HEK293 (cell line): Measurements from ENCODE around the gene ENKD1.

Experiments used
- CTCF ChIA-PET: fragments of 350-600 bp; formaldehyde crosslinking; extraction: SDS; loops from one replicate; lab custom pipeline; 2021; ENCODE audit warnings: antibody characterized with exemption; lab: Yijun Ruan, JAX
- POLR2A ChIA-PET: fragments of 300-600 bp; formaldehyde crosslinking; extraction: SDS; loops from one replicate; lab custom pipeline; 2020; ENCODE audit warnings: antibody characterized with exemption, inconsistent platforms; lab: Yijun Ruan, JAX
- H3K27ac ChIP-seq: fragments of 200-500 bp; sonication (Bioruptor generic); 2 replicates; pipeline ENCODE4 v1.5.1; 2014; ENCODE audit warnings: low read depth, low read length, control low read depth, inconsistent platforms; ENCODE audit errors: extremely low read depth
- H3K36me3 ChIP-seq, 2 experiments: fragments of 200-500 bp in 1 of 2; sonication (Bioruptor generic) in 1 of 2; 1 replicate in 1 of 2; 2 replicates in 1 of 2; pipeline ENCODE4 v1.5.1; 2014 to 2017; ENCODE audit warnings: inconsistent platforms in 2 of 2, low read length in 2 of 2; ENCODE audit not compliant: control insufficient read depth in 2 of 2, insufficient read depth in 1 of 2
- H3K4me1 ChIP-seq: fragments of 200-500 bp; sonication (Bioruptor generic); 2 replicates; pipeline ENCODE4 v1.5.1; 2014; ENCODE audit warnings: mild to moderate bottlenecking, low read length, inconsistent platforms; ENCODE audit not compliant: control insufficient read depth, insufficient read depth
- H3K4me3 ChIP-seq: 2 replicates; pipeline ENCODE4 v1.5.1; 2011; ENCODE audit warnings: low read depth, mild to moderate bottlenecking, control low read depth, low read length, moderate library complexity
- H3K9me3 ChIP-seq: fragments of 200-500 bp; sonication (Bioruptor generic); 2 replicates; pipeline ENCODE4 v1.5.1; 2014; ENCODE audit warnings: low read depth, low read length, inconsistent platforms; ENCODE audit not compliant: control insufficient read depth, insufficient read depth
- BCL11A ChIP-seq: fragments of 450-650 bp; formaldehyde crosslinking; IDR thresholded peaks from 2 replicates; pipeline ENCODE4 v1.5.1; 2016; ENCODE audit warnings: low read depth, missing biosample characterization, missing genetic modification characterization
- KLF7 ChIP-seq: fragments of 450-650 bp; formaldehyde crosslinking; IDR thresholded peaks from 2 replicates; pipeline ENCODE4 v1.5.1; 2016; ENCODE audit warnings: missing biosample characterization, missing genetic modification characterization, borderline replicate concordance
- TCF7L2 ChIP-seq: IDR thresholded peaks from 2 replicates; pipeline ENCODE4 v1.6.1; 2011; ENCODE audit warnings: low read depth, mild to moderate bottlenecking, inconsistent platforms, low read length, moderate library complexity, borderline replicate concordance
- ZNF23 ChIP-seq: fragments of 450-650 bp; formaldehyde crosslinking; IDR thresholded peaks from 2 replicates; pipeline ENCODE4 v1.5.1; 2016; ENCODE audit warnings: missing biosample characterization, missing genetic modification characterization, borderline replicate concordance
- ZNF423 ChIP-seq: fragments of 450-650 bp; formaldehyde crosslinking; IDR thresholded peaks from 2 replicates; pipeline ENCODE4 v1.5.1; 2016; ENCODE audit warnings: missing biosample characterization, missing genetic modification characterization
- ZNF560 ChIP-seq: fragments of 450-650 bp; formaldehyde crosslinking; IDR thresholded peaks from 2 replicates; pipeline ENCODE4 v1.5.1; 2017; ENCODE audit warnings: missing biosample characterization, missing genetic modification characterization, borderline replicate concordance
- ZNF658 ChIP-seq: fragments of 450-650 bp; formaldehyde crosslinking; IDR thresholded peaks from 2 replicates; pipeline ENCODE4; 2016; ENCODE audit warnings: missing biosample characterization, missing genetic modification characterization
- TF ChIP-seq, protein P1 (sequence below): fragments of 450-650 bp; formaldehyde crosslinking; IDR thresholded peaks from 2 replicates; pipeline ENCODE4 v1.5.1; 2016; ENCODE audit warnings: missing biosample characterization, missing genetic modification characterization
- TF ChIP-seq, protein P2 (sequence below): fragments of 450-650 bp; formaldehyde crosslinking; IDR thresholded peaks from 2 replicates; pipeline ENCODE4 v1.5.1; 2017; ENCODE audit warnings: missing biosample characterization, missing genetic modification characterization
- TF ChIP-seq, protein P3 (sequence below): fragments of 450-650 bp; formaldehyde crosslinking; conservative IDR thresholded peaks from 2 replicates; pipeline ENCODE4 v1.5.1; 2016; ENCODE audit warnings: low read depth, missing biosample characterization, missing genetic modification characterization
- TF ChIP-seq, protein P4 (sequence below): fragments of 450-650 bp; formaldehyde crosslinking; IDR thresholded peaks from 2 replicates; pipeline ENCODE4 v1.5.1; 2016; ENCODE audit warnings: missing biosample characterization, missing genetic modification characterization, low read depth
- TF ChIP-seq, protein P5 (sequence below): fragments of 450-650 bp; formaldehyde crosslinking; IDR thresholded peaks from 2 replicates; pipeline ENCODE4 v1.5.1; 2016; ENCODE audit warnings: missing biosample characterization, missing genetic modification characterization, borderline replicate concordance
- TF ChIP-seq, protein P6 (sequence below): fragments of 450-650 bp; formaldehyde crosslinking; conservative IDR thresholded peaks from 2 replicates; pipeline ENCODE4 v1.5.1; 2016; ENCODE audit warnings: low read depth, missing biosample characterization, missing genetic modification characterization
- TF ChIP-seq, protein P7 (sequence below): sonication (generic); formaldehyde crosslinking; IDR thresholded peaks from 2 replicates; pipeline ENCODE4 v1.8.1; 2022; ENCODE audit warnings: mild to moderate bottlenecking, moderate library complexity, missing genetic modification reagents

Gene ENKD1

DNA sequence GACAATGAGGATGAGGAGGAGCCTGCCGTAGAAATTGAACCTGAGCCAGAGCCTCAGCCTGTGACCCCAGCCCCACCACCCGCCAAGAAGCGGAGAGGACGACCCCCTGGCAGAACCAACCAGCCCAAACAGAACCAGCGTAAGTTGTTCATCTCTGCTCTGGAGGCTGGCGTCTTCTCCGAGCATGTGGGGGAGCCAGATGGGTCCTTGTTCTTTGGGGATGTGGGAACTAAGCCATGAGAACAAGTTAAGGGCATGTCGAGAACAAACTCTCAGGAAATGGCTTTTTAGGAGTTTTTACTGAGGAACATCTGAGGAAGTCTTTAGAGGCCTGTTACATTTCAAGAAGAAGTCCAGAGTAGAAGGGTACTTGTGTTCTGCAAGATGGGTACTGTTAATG, 29.8 kb downstream of the ENKD1 start (continued):
- TF ChIP-seq, protein P1, sequence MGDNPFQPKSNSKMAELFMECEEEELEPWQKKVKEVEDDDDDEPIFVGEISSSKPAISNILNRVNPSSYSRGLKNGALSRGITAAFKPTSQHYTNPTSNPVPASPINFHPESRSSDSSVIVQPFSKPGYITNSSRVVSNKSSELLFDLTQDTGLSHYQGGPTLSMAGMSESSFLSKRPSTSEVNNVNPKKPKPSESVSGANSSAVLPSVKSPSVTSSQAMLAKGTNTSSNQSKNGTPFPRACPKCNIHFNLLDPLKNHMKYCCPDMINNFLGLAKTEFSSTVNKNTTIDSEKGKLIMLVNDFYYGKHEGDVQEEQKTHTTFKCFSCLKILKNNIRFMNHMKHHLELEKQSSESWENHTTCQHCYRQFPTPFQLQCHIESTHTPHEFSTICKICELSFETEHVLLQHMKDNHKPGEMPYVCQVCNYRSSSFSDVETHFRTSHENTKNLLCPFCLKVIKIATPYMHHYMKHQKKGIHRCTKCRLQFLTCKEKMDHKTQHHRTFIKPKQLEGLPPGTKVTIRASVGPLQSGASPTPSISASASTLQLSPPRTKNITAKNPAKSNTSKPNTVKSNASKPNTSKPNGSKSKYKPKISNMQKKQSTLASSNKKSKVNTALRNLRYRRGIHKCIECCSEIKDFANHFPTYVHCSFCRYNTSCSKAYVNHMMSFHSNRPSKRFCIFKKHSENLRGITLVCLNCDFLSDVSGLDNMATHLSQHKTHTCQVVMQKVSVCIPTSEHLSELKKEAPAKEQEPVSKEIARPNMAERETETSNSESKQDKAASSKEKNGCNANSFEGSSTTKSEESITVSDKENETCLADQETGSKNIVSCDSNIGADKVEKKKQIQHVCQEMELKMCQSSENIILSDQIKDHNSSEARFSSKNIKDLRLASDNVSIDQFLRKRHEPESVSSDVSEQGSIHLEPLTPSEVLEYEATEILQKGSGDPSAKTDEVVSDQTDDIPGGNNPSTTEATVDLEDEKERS (tag by site-specific recombination) = no peak
- TF ChIP-seq, all 188 proteins: peak for 0

DNA sequence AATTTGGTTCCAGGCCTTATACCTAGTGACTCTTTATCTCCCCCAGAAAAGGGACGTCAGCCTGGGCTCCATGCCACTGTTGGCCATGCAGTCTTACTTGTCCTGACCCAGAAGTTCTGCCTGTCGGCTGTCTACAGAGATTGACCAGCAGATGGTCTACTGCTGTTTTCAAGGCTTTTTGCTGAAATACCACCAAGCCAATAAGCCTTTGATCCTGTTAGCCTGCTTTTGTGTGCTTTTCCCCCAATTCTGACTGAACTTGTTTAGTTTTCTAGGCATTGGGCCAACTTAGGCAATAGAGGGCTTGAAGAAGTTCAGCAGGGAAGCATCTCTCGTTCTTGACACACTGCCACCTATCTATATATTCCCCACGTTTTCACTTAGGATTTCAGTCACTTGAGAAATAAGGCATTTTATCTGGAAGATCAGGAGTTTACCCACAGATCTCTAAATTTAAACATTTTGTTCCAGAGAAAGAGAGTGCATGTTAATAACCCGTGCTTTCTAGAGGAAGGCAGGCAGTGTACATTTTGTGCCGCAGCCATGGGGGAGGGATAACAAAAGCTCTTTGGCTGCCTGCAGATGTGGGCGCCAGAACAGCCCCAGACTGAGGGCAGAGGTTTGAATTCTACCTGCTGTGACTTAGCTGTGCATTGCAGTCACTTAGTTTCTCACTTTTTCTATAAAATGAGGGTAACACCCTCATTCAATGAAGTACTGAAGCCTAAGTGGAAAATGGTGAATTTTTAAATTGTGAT, 34.0 kb downstream of the ENKD1 start:
- Histone ChIP-seq H3K9me3 (no peaks in the 10 kb centered on the region), H3K4me1 (no peaks in the 10 kb centered on the region), H3K36me3 (peaks cover 49 to 78% of the 10 kb centered on the region in 2 experiments; a peak in 2 of 3 replicates), H3K27ac (no peak overlapping the region), H3K4me3 (no peak overlapping the region)
- ChIA-PET CTCF (interaction anchor here (0.6 to 1.8 kb wide), 7 partner anchors 9 to 112 kb away, joined by 3 to 5 read pairs (median 4); partner anchors contain the start of gene CARMIL2), POLR2A (no interaction called here)
- TF ChIP-seq ZNF658 (tag by site-specific recombination) (no peak), TCF7L2 (no peak), BCL11A (tag by site-specific recombination) (no peak), ZNF23 (tag by site-specific recombination) (no peak), ZNF560 (tag by site-specific recombination) (no peak), KLF7 (tag by site-specific recombination) (no peak), ZNF423 (no peak)
- TF ChIP-seq, protein P2, sequence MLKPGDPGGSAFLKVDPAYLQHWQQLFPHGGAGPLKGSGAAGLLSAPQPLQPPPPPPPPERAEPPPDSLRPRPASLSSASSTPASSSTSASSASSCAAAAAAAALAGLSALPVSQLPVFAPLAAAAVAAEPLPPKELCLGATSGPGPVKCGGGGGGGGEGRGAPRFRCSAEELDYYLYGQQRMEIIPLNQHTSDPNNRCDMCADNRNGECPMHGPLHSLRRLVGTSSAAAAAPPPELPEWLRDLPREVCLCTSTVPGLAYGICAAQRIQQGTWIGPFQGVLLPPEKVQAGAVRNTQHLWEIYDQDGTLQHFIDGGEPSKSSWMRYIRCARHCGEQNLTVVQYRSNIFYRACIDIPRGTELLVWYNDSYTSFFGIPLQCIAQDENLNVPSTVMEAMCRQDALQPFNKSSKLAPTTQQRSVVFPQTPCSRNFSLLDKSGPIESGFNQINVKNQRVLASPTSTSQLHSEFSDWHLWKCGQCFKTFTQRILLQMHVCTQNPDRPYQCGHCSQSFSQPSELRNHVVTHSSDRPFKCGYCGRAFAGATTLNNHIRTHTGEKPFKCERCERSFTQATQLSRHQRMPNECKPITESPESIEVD = no peak
- TF ChIP-seq, protein P3, sequence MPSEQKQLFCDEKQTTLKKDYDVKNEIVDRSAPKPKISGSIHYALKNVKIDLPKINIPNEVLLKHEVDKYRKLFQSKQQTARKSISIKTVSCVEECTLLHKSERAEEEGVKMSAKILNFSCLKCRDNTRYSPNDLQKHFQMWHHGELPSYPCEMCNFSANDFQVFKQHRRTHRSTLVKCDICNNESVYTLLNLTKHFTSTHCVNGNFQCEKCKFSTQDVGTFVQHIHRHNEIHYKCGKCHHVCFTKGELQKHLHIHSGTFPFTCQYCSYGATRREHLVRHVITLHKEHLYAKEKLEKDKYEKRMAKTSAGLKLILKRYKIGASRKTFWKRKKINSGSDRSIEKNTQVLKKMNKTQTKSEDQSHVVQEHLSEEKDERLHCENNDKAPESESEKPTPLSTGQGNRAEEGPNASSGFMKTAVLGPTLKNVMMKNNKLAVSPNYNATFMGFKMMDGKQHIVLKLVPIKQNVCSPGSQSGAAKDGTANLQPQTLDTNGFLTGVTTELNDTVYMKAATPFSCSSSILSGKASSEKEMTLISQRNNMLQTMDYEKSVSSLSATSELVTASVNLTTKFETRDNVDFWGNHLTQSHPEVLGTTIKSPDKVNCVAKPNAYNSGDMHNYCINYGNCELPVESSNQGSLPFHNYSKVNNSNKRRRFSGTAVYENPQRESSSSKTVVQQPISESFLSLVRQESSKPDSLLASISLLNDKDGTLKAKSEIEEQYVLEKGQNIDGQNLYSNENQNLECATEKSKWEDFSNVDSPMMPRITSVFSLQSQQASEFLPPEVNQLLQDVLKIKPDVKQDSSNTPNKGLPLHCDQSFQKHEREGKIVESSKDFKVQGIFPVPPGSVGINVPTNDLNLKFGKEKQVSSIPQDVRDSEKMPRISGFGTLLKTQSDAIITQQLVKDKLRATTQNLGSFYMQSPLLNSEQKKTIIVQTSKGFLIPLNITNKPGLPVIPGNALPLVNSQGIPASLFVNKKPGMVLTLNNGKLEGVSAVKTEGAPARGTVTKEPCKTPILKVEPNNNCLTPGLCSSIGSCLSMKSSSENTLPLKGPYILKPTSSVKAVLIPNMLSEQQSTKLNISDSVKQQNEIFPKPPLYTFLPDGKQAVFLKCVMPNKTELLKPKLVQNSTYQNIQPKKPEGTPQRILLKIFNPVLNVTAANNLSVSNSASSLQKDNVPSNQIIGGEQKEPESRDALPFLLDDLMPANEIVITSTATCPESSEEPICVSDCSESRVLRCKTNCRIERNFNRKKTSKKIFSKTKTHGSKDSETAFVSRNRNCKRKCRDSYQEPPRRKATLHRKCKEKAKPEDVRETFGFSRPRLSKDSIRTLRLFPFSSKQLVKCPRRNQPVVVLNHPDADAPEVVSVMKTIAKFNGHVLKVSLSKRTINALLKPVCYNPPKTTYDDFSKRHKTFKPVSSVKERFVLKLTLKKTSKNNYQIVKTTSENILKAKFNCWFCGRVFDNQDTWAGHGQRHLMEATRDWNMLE = no peak
- TF ChIP-seq, protein P4, sequence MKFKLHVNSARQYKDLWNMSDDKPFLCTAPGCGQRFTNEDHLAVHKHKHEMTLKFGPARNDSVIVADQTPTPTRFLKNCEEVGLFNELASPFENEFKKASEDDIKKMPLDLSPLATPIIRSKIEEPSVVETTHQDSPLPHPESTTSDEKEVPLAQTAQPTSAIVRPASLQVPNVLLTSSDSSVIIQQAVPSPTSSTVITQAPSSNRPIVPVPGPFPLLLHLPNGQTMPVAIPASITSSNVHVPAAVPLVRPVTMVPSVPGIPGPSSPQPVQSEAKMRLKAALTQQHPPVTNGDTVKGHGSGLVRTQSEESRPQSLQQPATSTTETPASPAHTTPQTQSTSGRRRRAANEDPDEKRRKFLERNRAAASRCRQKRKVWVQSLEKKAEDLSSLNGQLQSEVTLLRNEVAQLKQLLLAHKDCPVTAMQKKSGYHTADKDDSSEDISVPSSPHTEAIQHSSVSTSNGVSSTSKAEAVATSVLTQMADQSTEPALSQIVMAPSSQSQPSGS (tag by site-specific recombination) = no peak
- TF ChIP-seq, protein P5, sequence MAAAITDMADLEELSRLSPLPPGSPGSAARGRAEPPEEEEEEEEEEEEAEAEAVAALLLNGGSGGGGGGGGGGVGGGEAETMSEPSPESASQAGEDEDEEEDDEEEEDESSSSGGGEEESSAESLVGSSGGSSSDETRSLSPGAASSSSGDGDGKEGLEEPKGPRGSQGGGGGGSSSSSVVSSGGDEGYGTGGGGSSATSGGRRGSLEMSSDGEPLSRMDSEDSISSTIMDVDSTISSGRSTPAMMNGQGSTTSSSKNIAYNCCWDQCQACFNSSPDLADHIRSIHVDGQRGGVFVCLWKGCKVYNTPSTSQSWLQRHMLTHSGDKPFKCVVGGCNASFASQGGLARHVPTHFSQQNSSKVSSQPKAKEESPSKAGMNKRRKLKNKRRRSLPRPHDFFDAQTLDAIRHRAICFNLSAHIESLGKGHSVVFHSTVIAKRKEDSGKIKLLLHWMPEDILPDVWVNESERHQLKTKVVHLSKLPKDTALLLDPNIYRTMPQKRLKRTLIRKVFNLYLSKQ = no peak
- TF ChIP-seq, protein P6, sequence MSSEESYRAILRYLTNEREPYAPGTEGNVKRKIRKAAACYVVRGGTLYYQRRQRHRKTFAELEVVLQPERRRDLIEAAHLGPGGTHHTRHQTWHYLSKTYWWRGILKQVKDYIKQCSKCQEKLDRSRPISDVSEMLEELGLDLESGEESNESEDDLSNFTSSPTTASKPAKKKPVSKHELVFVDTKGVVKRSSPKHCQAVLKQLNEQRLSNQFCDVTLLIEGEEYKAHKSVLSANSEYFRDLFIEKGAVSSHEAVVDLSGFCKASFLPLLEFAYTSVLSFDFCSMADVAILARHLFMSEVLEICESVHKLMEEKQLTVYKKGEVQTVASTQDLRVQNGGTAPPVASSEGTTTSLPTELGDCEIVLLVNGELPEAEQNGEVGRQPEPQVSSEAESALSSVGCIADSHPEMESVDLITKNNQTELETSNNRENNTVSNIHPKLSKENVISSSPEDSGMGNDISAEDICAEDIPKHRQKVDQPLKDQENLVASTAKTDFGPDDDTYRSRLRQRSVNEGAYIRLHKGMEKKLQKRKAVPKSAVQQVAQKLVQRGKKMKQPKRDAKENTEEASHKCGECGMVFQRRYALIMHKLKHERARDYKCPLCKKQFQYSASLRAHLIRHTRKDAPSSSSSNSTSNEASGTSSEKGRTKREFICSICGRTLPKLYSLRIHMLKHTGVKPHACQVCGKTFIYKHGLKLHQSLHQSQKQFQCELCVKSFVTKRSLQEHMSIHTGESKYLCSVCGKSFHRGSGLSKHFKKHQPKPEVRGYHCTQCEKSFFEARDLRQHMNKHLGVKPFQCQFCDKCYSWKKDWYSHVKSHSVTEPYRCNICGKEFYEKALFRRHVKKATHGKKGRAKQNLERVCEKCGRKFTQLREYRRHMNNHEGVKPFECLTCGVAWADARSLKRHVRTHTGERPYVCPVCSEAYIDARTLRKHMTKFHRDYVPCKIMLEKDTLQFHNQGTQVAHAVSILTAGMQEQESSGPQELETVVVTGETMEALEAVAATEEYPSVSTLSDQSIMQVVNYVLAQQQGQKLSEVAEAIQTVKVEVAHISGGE (tag by site-specific recombination) = no peak
- TF ChIP-seq, protein P7, sequence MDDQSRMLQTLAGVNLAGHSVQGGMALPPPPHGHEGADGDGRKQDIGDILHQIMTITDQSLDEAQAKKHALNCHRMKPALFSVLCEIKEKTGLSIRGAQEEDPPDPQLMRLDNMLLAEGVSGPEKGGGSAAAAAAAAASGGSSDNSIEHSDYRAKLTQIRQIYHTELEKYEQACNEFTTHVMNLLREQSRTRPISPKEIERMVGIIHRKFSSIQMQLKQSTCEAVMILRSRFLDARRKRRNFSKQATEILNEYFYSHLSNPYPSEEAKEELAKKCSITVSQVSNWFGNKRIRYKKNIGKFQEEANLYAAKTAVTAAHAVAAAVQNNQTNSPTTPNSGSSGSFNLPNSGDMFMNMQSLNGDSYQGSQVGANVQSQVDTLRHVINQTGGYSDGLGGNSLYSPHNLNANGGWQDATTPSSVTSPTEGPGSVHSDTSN = no peak
